IPS-NIHi7 (cell line): ENCODE data around the gene CACNA1F.

Experiments
- DNase-seq: peaks from one replicate; pipeline ENCODE4 v3.0.0; 2012; ENCODE audit warnings: mixed read lengths; ENCODE audit errors: extremely low spot score

Gene CACNA1F

DNA sequence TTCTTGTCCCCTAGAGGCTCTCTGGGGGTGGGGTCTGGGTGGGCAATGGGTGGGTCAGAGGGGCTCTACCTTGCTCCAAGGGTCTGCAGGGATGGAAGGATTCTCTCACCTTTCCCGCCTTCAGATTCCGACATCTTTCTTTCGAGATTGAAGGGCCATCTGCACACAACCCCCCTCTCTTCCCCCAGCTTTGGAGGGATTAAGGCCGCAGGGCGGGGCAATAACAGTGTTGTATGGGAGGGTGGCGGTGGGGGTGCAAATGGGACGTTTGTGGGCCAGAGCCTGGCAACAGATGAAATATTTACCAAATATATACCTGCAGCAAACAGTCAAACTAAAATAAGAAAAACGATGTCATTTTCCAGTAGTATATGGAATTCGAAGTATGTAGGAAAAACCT, at the start of gene CACNA1F:
Gene CACNA1F (minus strand): TSS at position 165 of the 400 bp plus-strand sequence. CDS start 31 bp downstream, at position 134.
- DNase-seq: no peak

- peak; percentile 45 for DNase-seq
These were observed 49.5 kb upstream of the CACNA1F start for GRCh38 chrX:49282647-49283011.

DNA sequence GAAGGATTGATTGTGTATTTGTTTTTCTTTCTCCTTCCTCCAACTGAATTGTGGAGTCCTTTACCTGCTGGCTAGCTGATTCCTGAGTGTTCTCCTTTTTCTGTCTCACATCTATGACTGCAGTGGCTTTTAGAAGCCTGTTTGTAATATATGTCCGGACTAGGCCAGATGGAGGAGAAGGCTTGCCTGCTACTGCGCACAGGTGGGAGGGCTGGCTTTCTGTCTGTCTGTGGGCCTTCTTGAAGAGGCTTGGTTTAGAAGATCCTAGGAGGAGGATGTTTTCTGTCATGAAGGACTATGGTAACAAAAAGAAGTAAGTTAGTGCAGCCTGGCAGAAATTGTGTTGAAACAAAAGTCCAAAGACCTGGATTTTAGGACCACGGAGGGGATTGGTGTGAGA, 44.9 kb upstream of the CACNA1F start:
- DNase-seq: no peak

DNA sequence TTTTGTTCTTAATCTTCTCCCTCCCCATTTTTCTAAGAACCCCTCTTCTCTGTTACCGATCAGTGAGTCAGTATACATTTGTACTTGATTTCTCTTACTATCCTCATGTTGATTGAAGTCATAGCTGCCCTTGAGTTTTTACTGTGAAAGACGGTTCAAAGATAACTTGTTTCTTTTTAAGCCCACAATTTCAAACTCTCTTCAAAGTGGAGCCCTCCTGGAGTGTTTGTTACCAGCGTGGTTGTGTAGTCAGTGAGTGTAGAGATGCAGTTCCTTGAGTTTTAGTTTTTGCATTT, 44.3 kb upstream of the CACNA1F start:
- no peak for DNase-seq

DNA sequence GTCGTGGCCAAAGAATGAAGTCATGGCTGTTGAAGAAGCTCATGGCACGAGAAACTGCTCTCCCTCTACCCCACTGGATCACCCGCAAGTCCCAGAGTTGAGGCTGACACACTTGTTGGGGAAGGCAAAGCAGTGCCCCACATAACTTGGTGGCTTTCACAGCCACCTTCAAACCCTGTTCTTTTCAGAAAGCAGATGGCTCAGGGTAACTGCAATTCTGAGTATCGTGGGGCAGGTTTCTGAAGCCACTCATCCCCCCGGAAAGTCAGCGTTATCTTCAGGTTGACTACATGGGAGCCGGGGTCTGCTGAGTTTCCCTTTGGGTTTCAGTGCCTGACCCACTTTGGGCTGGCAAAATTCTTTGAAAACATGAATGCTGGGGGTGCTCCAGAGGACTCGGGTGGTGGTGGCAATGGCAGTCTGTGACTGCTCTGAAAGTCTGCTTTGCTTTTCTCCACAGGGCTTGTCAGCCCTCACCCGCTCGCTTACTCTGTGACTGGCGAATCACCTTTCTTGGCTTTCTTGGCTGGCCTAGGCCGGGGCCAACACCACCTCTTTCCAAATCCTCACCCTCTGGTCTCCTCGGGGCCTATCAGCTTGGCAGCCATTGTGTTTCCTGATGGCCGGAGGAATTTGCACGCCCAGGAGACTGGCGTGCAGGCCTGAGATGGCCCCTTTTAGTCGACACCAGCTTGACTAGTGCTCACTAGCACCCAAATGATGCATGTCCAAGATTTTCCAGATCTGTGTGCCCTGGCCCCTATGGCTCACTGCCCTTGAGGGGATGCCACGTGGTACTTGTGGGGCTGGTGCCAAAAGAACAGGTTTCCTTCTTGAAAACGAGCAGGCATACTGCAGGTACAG, 43.8 kb upstream of the CACNA1F start:
- DNase-seq: no peak

GRCh38 chrX:49276207-49276606, 43.1 kb upstream of the CACNA1F start:
- DNase-seq: no peak

- DNase-seq: no peak
These were observed 40.1 kb upstream of the CACNA1F start for GRCh38 chrX:49273181-49273727.

- DNase-seq: no peak
These were observed 39.3 kb upstream of the CACNA1F start for GRCh38 chrX:49272421-49272820.

DNA sequence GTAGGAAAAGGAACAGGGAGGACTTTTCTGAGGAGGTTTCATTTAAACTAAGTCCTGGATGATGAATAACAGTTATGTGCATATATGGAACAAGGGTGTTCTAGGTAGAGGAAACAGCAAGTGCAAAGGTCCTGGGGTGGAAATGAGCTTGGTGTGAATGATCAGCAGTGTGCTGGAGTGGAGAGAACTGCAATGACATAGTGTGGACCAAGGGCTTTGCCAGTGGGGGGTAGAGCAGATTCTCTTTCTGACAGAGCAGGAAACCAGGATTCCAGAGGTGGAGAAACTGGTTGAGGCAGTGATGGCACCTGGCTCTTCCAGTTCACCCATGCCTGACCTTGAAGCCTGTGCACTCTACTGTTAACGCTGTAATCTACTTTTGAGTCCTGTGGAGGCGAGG, 38.2 kb upstream of the CACNA1F start:
- no peak for DNase-seq

GRCh38 chrX:49270249-49270921, 37.2 kb upstream of the CACNA1F start:
- no peak for DNase-seq

DNA sequence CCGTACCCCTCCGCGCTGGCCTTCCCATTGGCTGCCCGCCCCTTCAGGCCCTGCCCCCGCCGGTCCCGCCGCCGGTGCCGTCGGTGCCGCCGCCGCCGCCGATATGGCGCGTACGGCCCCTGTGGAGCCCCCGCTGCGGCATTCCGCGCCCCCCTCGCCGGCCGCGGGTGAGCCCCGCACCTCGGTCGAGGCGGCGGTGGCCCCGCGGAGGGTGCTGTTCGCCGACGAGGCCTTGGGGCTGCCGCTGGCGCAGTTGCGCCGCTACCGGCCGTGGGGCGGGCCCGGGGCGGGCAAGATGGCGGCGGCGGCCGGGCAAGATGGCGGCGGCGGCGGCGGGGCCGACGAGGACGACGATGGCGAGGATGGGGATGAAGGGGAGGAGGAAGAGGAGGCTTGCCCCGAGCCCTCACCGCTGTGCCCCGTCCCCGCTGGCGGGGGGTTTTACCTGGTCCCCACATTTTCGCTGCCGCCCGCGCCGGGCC, 36.7 kb upstream of the CACNA1F start, which contains the start of gene PPP1R3F:
Gene PPP1R3F (plus strand): TSS at position 27 of the 482 bp plus-strand sequence. CDS start 77 bp downstream, at position 104.
- DNase-seq: no peak

- DNase-seq: peak; percentile 90
These were observed 36.0 kb upstream of the CACNA1F start for GRCh38 chrX:49269010-49269766.

DNA sequence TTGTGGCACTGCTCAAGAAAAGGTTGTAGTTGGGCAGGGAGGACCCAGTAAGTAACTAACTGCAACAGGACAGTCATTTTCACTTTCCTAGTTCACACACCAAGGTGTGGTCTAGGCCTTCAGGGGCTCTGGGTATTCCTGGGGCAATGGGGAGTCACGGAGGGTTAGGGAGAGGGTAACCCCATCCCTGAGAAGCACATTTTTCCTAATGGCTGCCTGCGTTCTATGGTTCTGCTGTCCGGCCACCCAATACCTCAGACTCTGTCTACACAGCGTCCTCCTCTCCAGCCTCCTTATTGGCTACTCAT, 35.5 kb upstream of the CACNA1F start:
- no peak for DNase-seq

DNA sequence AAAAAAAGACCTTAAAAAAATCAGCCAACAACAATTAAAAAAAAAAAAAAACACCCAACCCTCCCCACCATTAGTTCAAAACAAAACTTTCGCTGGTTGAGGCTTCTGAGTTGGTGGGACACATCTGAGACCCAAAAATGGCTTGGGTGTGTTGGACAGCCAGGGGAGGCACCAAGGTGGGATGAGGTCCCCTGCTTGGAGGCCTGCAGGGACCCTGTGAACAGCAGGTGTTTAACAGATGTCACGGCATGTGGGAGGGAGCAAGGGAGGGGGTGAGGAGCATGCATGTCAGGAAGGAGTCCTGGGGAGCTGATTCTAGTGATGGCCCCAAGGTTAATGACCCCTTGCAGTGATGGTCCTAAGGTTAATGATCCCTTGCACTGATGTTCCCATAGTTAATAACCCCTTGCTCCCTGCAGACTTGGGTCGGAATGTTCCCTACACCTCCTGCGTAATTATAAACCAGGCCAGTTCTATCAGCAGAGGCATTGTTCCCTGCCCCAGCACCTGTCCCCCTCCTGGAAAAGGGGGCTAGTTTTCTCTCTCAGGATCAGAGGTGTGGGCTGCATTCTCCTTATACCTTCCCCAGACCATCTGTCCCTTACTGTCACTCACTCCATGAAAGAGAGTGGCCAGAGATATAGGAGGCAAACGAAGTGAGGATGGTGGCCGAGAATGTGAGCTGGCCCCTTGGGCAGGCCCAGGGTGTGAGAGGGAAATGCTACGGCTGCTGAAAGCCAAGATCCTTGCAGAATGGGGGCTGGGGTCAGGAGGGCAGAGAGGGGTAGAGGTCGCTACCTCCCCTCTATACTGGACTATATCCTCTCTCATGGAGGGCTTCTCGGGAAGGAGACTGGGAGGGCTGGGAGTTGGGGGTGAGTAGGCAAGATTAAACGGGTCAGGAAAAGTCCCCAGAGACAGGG, 33.6 kb upstream of the CACNA1F start:
- no peak for DNase-seq

DNA sequence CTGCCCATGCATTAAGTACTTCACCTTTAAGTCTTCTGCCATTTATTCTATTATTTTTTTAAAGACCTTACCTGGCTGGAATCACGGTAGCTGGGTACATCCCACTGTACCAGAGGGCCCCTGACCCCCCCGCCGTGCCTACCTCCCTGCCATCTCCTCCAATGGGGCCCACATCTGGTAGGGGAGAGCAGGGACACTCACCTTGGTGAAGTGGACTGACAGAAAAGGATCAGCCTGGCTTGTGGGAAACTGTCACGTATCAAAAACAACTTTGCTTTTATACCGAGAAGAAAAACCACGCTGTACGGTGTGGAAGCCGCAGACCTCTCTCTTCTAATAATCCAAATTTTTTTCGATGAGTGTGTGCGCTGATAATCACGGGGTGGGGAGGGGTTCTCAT, 31.3 kb upstream of the CACNA1F start, which contains the start of gene FOXP3:
Gene FOXP3 (minus strand): TSS at position 251 of the 400 bp plus-strand sequence. CDS start 6,205 bp downstream, outside the sequence.
- no peak for DNase-seq

- DNase-seq: no peak
These were observed 30.5 kb upstream of the CACNA1F start for GRCh38 chrX:49263631-49264030.

DNA sequence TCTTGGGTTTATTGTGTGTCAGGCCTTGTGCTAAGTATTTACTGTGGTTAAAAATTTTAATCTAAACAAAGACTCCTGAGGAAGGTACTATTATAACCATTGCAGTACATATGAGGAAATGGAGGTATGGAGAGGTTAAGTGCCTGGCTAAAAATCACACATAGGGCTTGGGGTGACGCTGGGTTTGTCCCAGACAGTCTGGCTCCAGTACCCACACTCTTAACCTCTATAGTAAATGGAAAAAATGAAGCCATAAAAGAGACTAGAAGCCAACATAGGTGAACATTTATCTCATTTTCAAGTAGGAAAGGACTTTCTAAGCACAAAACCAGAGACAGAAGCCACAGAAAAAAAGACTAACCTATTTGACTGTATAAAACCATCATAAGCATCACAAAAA, 29.5 kb upstream of the CACNA1F start:
- DNase-seq: no peak

DNA sequence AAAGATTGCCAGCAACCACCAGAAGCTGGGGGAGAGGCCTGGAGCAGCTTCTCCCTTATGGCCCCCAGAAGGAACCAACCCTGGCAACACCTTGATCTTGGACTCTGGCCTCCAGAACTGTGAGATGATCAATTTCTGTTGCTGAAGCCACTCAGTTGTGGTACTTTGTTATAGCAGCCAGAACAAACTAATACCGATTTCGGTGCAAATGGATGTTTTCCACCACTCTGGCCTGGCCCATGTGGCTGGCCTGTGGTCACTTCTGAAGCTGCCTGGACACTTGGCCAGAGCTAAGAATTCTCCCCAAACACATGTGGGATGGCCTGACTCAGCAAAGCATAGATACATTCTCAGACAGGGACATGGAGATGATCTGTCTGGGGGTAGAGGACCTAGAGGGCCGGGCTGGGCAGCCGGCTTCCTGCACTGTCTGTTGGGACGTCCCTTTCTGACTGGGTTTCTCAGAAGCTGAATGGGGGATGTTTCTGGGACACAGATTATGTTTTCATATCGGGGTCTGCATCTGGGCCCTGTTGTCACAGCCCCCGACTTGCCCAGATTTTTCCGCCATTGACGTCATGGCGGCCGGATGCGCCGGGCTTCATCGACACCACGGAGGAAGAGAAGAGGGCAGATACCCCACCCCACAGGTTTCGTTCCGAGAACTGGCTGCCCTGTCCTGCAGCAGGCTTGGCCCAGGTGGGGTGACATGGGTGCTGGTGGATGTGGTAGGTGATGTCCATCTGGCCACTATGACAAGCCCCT, 27.3 kb upstream of the CACNA1F start:
- no peak for DNase-seq

DNA sequence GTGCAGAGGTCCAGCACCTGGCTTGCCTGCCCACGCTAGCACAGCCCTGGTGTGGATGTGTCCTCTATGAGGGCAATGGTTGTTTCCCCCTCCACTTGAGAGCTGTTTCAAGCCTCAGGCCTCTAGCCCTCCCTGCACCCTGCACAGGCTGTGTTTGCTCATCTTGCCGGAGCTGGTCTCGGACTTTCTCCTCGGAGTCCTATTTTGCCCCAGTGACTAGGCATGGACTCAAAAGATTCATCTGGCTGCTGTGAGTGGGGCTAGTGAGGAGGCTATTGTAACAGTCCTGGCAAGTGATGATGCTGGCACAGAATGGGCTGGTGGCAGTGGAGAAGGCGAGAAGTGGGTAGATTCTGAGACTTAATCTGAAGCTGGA, 25.6 kb upstream of the CACNA1F start:
- DNase-seq: no peak
